HL-60/S4 (cell line): ENCODE results near the gene CLIC1.
"Not testable (repeated sequence)": the region's sequence is repeated elsewhere in the genome, so short reads cannot be mapped to it uniquely, and the experiment has no call there.

Experiments
- in situ Hi-C: fragments of 300-500 bp; cut with MboI; formaldehyde crosslinking; loops from 2 replicates; pipeline ENCODE4 v1.14.3; 2022; ENCODE audit warnings: low sequenced_read_pairs

The CLIC1 gene

GRCh38 chr6:31725502-31726350 lies 10.6 kb downstream of the CLIC1 start:
- in situ Hi-C loops, result no loop called here

- in situ Hi-C loops, result no loop called here
Observed at GRCh38 chr6:31723980-31724691, 12.2 kb downstream of the CLIC1 start.

GRCh38 chr6:31723245-31723979 lies 12.9 kb downstream of the CLIC1 start, which contains the start of gene MPIG6B:
TSS of gene MPIG6B (plus strand) at chr6:31723373. CDS start at chr6:31723384, 11 bp downstream.
- in situ Hi-C loops, result no loop called here

GRCh38 chr6:31722173-31722572 lies 14.2 kb downstream of the CLIC1 start:
- in situ Hi-C loops, result no loop called here

- in situ Hi-C loops, result no loop called here
Observed at GRCh38 chr6:31721351-31722020, 14.8 kb downstream of the CLIC1 start, which contains the start of gene LY6G6C. TSS of gene LY6G6C (minus strand) at chr6:31721746. CDS start at chr6:31721679, 67 bp downstream.

- in situ Hi-C loops, result no loop called here
Observed at GRCh38 chr6:31720196-31720770, 16.0 kb downstream of the CLIC1 start.

- in situ Hi-C loops, result no loop called here
Observed at GRCh38 chr6:31719001-31719400, 17.3 kb downstream of the CLIC1 start.

- in situ Hi-C loops, result no loop called here
Observed at GRCh38 chr6:31718265-31718664, 18.1 kb downstream of the CLIC1 start.

GRCh38 chr6:31717499-31718222 lies 18.7 kb downstream of the CLIC1 start:
- in situ Hi-C loops, result no loop called here

GRCh38 chr6:31715022-31715958 lies 21.0 kb downstream of the CLIC1 start, which contains the start of gene LY6G6D:
TSS of gene LY6G6D (plus strand) at chr6:31715348. CDS start at chr6:31715356, 8 bp downstream.
- in situ Hi-C loops, result no loop called here

- in situ Hi-C loops, result no loop called here
Observed at GRCh38 chr6:31713991-31714684, 22.2 kb downstream of the CLIC1 start.

- in situ Hi-C loops, result no loop called here
Observed at GRCh38 chr6:31713465-31713864, 22.9 kb downstream of the CLIC1 start.

- in situ Hi-C loops, result no loop called here
Observed at GRCh38 chr6:31712296-31712695, 24.0 kb downstream of the CLIC1 start.

- in situ Hi-C loops, result no loop called here
Observed at GRCh38 chr6:31711233-31711632, 25.1 kb downstream of the CLIC1 start.

GRCh38 chr6:31710523-31711219 lies 25.7 kb downstream of the CLIC1 start:
- in situ Hi-C loops, result no loop called here

- in situ Hi-C loops, result not testable (repeated sequence)
Observed at GRCh38 chr6:31709157-31709556, 27.2 kb downstream of the CLIC1 start.

- in situ Hi-C loops, result no loop called here
Observed at GRCh38 chr6:31708224-31708623, 28.1 kb downstream of the CLIC1 start.
